Activated T-cell treated with anti-CD3 and anti-CD28 coated beads, Interleukin-2, amount 50 U/mL, for 48 hours (primary cell): ENCODE measurements around the gene FCHSD2.
A peak's percentile ranks its signal among the peaks of the same experiment; 100 is the strongest.
"Not testable (repeated sequence)": the region's sequence is repeated elsewhere in the genome, so short reads cannot be mapped to it uniquely, and the experiment has no call there.

Experiments used
- DNase-seq, 2 experiments: peaks; one replicate each; pipeline ENCODE4 v3.0.0-alpha.2; 2020

Gene FCHSD2

GRCh38 chr11:73002214-73002613, 139.9 kb downstream of the FCHSD2 start:
- no peak for DNase-seq

GRCh38 chr11:73001615-73002014, 140.5 kb downstream of the FCHSD2 start:
- DNase-seq: no peak

GRCh38 chr11:72998676-72999075, 143.4 kb downstream of the FCHSD2 start:
- DNase-seq: no peak

GRCh38 chr11:72996959-72997358, 145.2 kb downstream of the FCHSD2 start:
- no peak for DNase-seq

- DNase-seq: no peak
These were observed 152.4 kb downstream of the FCHSD2 start for GRCh38 chr11:72989727-72990126.

- DNase-seq: no peak
These were observed 153.3 kb downstream of the FCHSD2 start for GRCh38 chr11:72988821-72989220.

- no peak for DNase-seq
These were observed 156.5 kb downstream of the FCHSD2 start for GRCh38 chr11:72985645-72986044.

GRCh38 chr11:72984453-72985077, 157.6 kb downstream of the FCHSD2 start:
- DNase-seq: no peak

GRCh38 chr11:72983560-72983959, 158.6 kb downstream of the FCHSD2 start:
- no peak for DNase-seq

- DNase-seq: no peak
These were observed 160.0 kb downstream of the FCHSD2 start for GRCh38 chr11:72981971-72982685.

- no peak for DNase-seq
These were observed 161.0 kb downstream of the FCHSD2 start for GRCh38 chr11:72981080-72981479.

GRCh38 chr11:72977782-72978181, 164.3 kb downstream of the FCHSD2 start:
- DNase-seq: not testable (repeated sequence)

GRCh38 chr11:72976522-72976892, 165.6 kb downstream of the FCHSD2 start:
- not testable (repeated sequence) for DNase-seq

- no peak for DNase-seq
These were observed 166.2 kb downstream of the FCHSD2 start for GRCh38 chr11:72975778-72976521.

- no peak for DNase-seq
These were observed 167.5 kb downstream of the FCHSD2 start for GRCh38 chr11:72974487-72975205.

- no peak for DNase-seq
These were observed 169.5 kb downstream of the FCHSD2 start for GRCh38 chr11:72972496-72973128.

GRCh38 chr11:72971192-72971967, 170.7 kb downstream of the FCHSD2 start:
- no peak for DNase-seq

GRCh38 chr11:72970557-72971118, 171.5 kb downstream of the FCHSD2 start:
- DNase-seq: peak; percentile 29 to 41

- DNase-seq: no peak
These were observed 172.2 kb downstream of the FCHSD2 start for GRCh38 chr11:72969894-72970335.

- DNase-seq: no peak
These were observed 173.7 kb downstream of the FCHSD2 start for GRCh38 chr11:72968390-72968789.

- no peak for DNase-seq
These were observed 176.4 kb downstream of the FCHSD2 start for GRCh38 chr11:72965672-72966071.

GRCh38 chr11:72962717-72963116, 179.4 kb downstream of the FCHSD2 start:
- no peak for DNase-seq
